HL-60 (cell line): ENCODE data around the gene RBL2.
A peak's percentile ranks its signal among the peaks of the same experiment; 100 is the strongest.

ENCODE experiments used
- DNase-seq, 2 experiments: peaks; one replicate each; pipeline ENCODE4 v3.0.0-alpha.2; 2010 to 2020; ENCODE audit warnings: low read depth in 1 of 2, low spot score in 1 of 2
- H3K27ac ChIP-seq: fragments of 250-450 bp; sonication (Bioruptor Pico); replicated peaks from 2 replicates; pipeline ENCODE4 v1.5.1; 2020; ENCODE audit warnings: mild to moderate bottlenecking, moderate library complexity
- H3K27me3 ChIP-seq: fragments of 250-450 bp; sonication (Bioruptor Pico); 2 replicates; pipeline ENCODE4 v1.5.1; 2021; ENCODE audit warnings: mild to moderate bottlenecking, moderate library complexity; ENCODE audit not compliant: insufficient read depth, poor library complexity, severe bottlenecking
- H3K4me3 ChIP-seq: replicated peaks from 2 replicates; pipeline ENCODE4 v1.5.1; 2011; ENCODE audit warnings: mild to moderate bottlenecking, control low read depth, low read length; ENCODE audit not compliant: insufficient read depth
- CTCF ChIP-seq: IDR thresholded peaks from one replicate; pipeline ENCODE4 v1.5.1; 2011; ENCODE audit warnings: low read length, control low read depth, inconsistent platforms; ENCODE audit not compliant: insufficient read depth
- GABPA ChIP-seq: IDR thresholded peaks from 2 replicates; pipeline ENCODE4 v1.6.1; 2012; ENCODE audit warnings: low read depth
- POLR2AphosphoS5 ChIP-seq: IDR thresholded peaks from 2 replicates; pipeline ENCODE4 v1.6.1; 2012; ENCODE audit warnings: low read depth
- REST ChIP-seq: IDR thresholded peaks from 2 replicates; pipeline ENCODE4 v1.6.1; 2012; ENCODE audit warnings: low read depth; ENCODE audit not compliant: insufficient replicate concordance
- SPI1 ChIP-seq: IDR thresholded peaks from 2 replicates; pipeline ENCODE4 v1.6.1; 2012; ENCODE audit warnings: low read depth, mild to moderate bottlenecking, borderline replicate concordance

The RBL2 gene

GRCh38 chr16:53503991-53504663 lies 69.9 kb downstream of the RBL2 start:
- H3K4me3 ChIP-seq = peak overlapping the region; percentile 76
- no peaks in the 10 kb centered on the region for H3K27me3 ChIP-seq
- DNase-seq = peak in 1 of 2 experiments; percentile 34
- TF ChIP-seq SPI1 (no peak), CTCF (no peak), GABPA (no peak), POLR2AphosphoS5 (no peak), REST (no peak)
- peak overlapping the region; percentile 25 for H3K27ac ChIP-seq

GRCh38 chr16:53504665-53505064 lies 70.4 kb downstream of the RBL2 start:
- Histone ChIP-seq H3K27me3 (no peaks in the 10 kb centered on the region), H3K4me3 (no peak overlapping the region), H3K27ac (no peak overlapping the region)
- no peak for DNase-seq
- TF ChIP-seq CTCF = no peak
- no peak for TF ChIP-seq REST
- TF ChIP-seq SPI1 = no peak
- TF ChIP-seq GABPA = no peak
- TF ChIP-seq POLR2AphosphoS5 = no peak

GRCh38 chr16:53506254-53506653 lies 72.0 kb downstream of the RBL2 start:
- TF ChIP-seq SPI1 (no peak), REST (no peak), CTCF (no peak), POLR2AphosphoS5 (no peak), GABPA (no peak)
- Histone ChIP-seq H3K27ac (no peak overlapping the region), H3K27me3 (no peaks in the 10 kb centered on the region), H3K4me3 (no peak overlapping the region)
- no peak for DNase-seq
